RPMI8226 (cell line): ENCODE results near the gene GTF2A1L.
"Not testable (repeated sequence)": the region's sequence is repeated elsewhere in the genome, so short reads cannot be mapped to it uniquely, and the experiment has no call there.

Experiments
- DNase-seq: peaks from one replicate; pipeline ENCODE4 v3.0.0-alpha.2; 2015

The GTF2A1L gene

DNA sequence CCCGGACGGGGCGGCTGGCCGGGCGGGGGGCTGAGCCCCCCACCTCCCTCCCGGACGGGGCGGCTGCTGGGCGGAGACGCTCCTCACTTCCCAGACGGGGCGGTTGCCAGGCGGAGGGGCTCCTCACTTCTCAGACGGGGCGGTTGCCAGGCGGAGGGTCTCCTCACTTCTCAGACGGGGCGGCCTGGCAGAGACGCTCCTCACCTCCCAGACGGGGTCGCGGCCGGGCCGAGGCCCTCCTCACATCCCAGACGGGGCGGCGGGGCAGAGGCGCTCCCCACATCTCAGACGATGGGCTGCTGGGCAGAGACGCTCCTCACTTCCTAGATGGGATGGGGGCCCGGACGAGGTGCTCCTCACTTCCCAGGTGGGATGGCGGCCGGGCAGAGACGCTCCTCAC, 3.1 kb upstream of the GTF2A1L start:
- not testable (repeated sequence) for DNase-seq

DNA sequence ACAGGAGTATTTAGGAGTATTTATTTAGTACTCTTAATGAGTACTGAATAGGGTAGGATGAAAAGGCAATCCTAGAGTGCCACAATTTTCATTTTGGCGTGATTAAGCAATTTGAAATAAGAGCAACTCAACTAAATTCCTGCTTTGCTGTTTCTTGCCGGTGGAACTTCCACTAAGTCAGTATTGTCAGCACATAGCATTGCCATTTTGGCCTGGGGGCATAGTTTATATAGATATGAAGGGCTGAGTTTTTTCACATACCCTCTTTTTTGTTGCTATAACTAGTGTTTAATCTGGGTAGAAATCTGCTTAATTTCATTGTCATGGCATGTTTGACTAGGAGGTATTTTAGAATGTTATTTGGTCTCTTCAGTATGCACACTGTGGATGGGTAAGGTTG, 1.9 kb downstream of the GTF2A1L start:
- DNase-seq: no peak

DNA sequence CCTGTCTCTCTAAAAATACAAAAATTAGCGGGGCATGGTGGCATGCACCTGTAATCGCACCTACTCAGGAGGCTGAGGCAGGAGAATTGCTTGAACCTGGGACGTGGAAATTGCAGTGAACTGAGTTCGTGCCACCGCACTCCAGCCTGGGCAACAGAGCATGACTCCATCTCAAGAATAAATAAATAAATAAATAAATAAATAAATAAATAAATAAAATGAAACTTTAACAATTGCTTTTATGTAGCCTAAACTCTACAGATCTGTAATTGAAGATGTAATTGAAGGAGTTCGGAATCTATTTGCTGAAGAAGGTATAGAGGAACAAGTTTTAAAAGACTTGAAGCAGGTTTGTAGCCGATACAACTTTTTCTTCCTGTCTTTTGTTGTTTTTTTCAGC, 2.9 kb downstream of the GTF2A1L start:
- DNase-seq: no peak

DNA sequence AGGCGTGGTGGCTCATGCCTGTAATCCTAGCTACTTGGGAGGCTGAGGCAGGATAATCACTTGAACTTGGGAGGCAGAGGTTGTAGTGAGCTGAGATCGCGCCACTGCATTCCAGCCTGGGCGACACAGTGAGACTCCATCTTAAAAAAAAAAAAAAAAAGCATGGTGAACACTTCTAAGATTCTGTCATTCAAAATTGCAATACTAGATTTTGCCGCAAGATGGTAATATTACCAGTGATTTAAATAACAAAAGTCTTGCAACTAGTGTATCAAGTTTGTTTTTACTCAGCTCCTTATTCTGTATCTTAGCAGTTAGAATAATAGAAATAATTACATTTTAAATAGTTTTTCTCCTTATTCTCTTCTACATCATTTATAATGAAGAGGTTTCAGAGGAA, 5.0 kb downstream of the GTF2A1L start:
- peak; percentile 32 for DNase-seq

DNA sequence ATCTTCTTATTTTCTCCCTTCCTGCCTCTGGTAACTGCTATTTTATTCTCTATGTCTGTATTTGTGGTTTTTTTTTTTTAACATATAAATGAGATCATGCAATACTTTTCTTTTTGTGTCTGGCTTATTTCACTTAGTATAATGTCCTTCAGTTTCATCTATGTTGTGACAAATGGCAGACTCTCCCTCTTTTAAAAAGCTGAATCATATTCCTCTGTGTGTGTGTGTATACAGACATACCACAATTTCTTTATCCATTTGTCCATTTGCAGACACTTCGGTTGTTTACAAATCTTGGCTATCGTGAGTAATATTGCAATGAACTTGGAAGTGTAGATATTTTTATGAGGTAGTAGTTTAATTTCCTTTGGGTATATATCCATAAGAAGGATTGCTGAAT, 7.0 kb downstream of the GTF2A1L start:
- no peak for DNase-seq

DNA sequence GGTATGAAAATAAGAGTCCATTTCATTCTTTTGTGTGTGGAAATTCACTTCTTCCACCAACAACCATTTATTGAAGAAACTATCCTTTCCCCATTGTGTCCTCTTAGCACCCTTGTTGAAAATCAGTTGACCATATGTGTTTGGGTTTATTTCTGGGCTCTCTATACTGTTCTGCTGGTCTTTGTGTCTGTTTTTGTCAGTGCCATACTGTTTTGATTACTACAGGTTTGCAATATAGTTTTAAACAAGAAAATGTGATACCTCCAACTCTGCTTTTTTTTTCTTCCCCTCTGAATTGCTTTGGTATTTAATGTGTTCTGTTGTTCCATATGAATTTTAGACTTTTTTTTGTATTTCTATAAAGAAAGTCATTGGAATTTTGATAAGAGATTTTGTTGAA, 8.4 kb downstream of the GTF2A1L start:
- DNase-seq: no peak

DNA sequence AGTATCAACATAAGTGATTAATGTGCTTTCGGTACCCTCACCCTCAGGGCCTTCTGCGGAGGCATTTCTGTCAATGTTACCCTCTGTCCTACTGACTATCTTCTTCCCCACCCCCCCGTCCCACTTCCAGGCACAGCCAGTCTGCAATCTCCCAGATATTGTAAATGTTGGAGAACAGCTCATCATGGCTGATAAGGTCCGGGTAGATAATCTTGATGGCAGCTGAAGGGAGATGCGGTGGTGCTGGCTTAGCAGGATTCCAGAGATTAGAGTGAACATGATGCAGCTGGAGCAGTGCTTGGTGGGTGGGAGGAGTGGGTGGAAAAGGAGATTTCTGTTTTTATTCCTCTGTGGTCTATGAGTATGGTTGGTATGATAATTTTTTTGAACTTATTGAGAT, 15.5 kb downstream of the GTF2A1L start:
- no peak for DNase-seq

DNA sequence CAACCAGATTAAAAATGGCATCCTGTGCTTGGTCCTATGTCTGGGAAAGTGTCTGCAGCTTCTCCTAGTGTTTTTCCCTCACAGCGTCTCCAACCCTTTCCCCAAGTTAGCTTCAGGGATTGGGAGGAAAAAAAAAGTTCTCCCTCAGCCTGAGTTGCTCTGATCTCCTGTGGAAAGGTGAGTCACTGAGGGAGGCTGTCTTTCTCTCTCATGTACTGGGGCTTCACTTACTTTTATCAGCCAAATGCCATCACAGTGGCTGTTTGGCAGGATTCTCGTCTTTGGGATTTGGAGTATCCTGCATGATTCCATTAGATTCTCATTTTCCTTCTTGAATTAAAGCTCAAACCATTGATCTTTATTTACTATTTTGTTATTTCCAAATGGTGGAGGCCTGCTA, 18.1 kb downstream of the GTF2A1L start:
- no peak for DNase-seq

DNA sequence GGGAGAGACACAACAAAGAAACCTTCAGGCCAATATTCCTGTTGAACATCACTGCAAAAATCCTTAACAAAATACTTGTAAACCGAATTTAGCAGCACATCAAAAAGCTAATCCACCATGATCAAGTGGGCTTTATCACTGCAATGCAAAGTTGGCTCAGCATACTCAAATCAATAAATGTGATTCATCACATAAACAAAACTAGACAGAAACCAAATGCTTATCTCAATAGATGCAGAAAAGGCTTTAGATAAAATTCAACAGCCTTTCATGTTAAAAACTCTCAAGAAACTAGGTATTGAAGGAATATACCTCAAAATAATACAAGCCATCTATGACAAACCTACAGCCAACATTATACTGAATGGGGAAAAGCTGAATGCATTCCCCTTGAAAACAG, 20.6 kb downstream of the GTF2A1L start:
- DNase-seq: no peak

DNA sequence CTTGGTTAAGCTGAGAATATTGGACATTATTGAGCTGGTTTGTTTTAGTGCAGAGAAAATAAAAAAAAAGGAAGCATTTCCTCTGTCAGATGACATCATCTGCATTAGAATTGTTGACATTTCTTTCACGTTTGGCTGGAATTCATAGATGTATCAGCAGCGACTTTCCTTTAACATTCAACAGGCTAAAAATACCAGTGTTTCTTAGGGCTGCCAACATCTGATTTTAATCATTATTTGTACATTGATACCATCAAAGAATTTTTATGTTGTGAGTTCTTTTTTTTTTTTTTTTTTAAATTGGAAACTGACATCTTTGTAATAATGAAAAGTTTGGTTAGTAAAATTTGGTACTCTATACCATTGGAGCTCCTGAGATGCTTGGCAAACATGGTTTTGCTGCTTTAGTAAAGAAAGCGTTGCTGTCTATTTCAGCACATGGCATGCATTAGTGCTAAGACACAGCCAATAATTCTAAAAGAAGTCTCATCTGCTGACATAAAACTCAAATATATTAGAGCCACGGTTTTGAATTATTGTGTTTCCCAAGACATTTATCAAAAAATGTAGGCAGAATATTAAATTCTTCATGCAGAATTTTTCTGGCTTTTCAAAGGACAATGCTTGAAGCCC, 33.6 kb downstream of the GTF2A1L start:
- no peak for DNase-seq

DNA sequence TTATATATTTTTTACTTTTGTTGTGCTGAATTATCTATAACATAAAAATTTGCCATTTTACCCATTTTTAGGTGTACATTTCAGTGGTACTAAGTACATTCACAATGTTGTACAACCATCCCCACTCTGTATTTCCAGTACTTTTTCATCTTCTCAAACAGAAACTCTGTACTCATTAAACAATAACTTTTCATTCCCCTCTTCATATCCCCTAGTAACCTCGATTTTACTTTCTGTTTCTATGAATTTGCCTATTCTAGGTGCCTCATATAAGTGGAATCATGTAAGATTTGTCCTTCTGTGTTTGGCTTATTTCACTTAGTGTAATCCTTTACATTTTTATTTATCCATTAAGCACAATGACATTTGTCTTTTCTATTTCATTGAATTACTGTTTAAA, 51.3 kb downstream of the GTF2A1L start:
- DNase-seq: no peak

DNA sequence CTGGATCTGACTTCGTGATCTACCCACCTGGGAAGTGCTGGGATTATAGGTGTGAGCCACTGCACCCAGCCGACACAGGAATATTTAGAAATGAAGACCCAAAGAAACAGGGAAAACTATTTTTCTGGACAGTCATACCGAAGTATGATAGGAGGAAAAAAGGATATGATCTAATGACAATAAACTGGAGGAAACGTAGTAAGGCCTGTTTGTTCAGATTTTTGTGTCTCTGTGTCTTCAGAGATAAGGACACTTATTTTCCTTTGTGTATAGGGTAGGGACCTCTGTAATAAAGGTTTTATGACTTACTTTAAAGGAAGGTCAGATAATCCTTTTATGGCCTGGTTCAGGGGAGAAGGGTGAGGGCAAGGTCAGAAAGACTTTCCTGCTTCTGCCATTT, 55.9 kb downstream of the GTF2A1L start:
- no peak for DNase-seq

DNA sequence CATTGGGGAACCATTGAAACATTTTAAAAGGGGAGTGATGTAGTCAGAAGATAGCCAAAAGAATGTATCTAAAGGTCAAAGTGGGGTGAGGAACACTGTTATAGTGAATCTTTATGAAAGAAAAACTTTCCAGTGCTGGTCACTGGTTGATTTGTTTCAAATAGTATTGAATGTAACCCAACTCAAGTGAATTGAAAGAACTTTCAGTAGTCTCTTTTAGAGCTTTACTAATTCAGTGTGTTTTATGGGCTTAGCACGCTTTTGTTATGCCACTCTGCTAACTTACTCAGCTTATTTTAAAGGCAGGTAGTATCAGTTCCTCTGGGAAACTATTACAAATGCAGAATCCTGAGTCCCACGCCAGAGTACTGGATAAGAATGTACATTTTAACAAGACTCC, 57.3 kb downstream of the GTF2A1L start:
- DNase-seq: peak; percentile 27

DNA sequence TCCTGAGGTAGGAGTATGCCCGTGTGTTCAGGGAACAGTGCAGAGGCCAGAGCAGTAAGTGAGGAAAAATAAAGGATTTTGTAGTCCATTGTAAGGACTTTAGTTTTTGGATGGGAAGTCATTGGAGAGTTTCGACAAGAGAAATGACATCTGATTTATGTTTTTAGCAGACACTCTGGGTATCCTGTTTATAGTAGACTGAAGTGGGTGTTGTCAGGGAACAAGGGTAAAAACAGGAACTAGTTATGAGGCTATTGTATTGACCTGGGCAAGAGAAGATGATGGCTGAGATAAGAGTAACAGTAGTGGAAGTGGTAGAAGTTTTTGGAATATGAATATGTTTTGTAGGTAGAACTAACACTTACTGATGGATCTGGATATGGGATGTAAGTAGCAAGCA, 59.8 kb downstream of the GTF2A1L start:
- DNase-seq: no peak

DNA sequence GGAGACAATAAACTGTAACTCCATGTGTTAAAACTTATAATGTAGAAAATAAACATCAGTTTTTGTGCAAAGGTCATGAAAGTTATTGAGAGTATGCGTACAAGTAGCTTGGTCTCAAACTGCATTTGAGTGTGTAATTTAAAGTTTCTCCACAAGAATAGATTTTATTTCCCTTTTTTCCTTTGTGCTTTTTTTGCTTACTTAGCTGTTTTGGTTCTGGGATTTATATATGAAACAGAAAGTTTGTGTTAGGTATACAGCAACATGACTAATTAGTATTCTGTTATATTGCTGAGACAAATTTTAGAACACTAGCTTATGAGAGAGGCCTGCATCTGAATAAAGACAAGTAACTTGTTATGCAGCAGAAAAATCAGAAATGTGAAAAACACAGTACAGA, 67.5 kb downstream of the GTF2A1L start:
- DNase-seq: no peak

DNA sequence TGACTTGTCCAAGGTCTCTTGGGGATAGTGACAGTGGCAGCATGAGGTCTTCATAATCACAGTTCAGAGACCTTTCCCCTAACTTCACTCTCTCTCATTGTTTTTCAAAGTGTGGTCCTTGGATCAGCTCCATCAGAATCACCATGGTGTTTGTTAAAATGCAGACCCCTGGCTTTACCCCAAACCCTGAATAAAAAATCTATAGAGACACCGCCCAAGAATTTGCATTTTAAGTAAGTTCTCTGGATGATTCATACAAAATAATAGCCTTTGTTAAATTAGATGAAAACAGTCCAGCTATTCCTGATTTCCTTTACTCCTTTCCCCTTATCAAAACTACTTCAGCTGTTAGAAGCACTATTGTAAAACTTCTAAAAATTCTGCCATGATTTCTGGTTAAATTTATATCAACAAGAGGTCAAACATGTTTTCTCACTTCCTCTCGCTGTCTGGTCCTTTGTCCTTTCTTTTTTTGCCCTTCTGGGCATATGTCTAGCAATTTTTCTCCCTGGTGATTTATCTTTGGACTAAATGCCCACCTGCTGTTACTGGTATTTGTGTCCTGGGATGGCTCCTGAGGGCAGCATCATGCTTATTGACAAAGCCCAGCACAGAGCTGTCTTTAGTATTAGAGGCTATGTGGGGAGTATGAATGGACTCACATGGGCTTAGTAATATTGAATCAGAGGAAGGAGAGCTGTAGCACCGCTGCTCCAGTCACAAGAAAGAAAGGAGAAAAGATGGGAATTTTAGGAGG, 74.5 kb downstream of the GTF2A1L start:
- DNase-seq: no peak

DNA sequence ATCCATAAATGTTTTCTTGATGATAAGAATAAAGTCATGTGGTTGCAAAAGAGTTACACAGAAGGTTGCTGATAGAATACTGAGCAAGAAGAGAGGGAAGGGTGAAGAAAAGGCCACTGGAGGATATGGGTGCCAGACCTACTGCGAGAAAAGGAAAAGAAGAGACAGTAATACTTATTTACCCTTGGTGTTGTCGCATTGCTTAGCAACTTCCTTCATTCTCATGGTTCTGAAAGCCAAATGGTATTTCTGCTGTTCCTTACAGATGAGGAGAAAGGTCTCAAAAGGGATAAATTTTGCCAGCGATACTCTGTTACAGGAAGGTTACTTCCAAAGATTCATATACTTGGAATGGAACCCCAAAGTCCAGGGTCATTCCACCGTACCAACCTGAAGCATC, 75.4 kb downstream of the GTF2A1L start:
- no peak for DNase-seq

DNA sequence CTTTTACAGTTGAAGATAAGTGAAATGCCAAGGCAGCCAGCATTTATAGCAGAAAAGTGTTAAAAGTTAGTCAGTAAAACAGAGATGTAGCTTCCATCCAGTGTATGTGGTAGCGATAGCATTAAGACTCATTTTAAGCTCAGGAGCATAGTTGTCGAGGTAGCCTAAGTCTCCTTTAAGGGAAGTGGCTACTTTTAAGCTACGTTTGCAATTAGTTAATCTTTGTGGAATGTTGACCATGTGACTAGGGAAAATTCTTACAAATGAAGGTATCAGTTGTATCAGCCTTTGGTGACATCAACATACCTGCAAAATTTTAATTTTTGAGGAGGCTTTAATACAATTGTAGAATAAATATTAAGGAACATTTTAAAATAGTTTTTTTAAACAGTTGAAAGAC, 76.0 kb downstream of the GTF2A1L start:
- no peak for DNase-seq

DNA sequence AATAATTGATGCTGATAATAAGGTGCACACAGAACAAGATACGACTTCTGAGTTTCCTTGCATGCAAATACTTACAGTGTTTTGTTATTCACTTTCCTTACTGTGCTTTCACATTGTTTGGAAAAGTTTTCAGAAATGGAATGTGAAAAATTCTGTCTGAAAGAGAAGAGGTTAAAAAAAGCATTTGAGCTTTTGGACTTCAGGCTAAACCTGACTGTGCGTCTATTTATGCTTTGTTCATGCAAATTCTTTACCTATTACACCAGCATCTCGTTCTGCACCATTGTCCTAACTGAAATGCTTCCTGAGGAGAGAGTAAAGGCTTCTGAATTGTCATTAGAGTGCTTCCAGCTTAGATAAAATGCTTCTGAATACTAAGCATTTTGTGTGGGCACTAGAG, 76.5 kb downstream of the GTF2A1L start:
- DNase-seq: no peak

DNA sequence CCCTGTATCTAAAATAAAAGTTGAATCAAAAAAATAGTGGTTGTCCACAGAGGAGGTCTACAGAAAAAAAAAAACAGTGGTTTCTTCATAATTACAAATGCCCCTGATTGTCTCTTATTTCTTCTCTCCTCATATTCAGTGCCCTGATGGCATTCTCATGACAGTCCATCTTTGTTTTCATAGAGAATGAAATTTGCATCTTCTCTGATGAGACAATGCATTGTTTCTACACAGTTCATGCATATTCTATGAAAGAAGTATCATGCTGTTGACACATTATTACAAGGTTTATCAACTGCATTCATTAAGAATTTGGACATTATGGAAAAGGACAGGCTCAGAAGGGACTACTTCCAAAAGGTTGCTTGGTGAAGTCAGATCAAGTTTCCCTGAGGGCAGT, 78.3 kb downstream of the GTF2A1L start:
- DNase-seq: no peak

DNA sequence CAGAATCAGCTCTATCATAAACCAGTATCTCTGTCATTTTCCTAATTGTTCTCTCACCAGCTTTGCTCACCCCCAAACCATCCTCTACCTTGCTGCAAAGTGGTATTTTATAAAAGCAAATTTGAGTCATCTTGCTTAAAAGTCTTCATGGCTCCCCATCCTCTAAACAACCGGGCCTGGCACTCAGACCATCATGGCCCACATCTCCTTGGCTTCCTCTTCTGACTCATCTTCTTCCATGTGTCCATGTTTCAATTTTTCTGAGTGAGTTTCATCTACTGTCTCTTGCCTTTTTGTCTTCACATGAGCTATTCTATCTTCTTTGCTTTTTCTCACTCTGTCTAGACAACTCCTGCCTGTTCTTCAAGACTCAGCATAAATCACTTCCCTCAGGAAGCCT, 79.2 kb downstream of the GTF2A1L start:
- DNase-seq: no peak

DNA sequence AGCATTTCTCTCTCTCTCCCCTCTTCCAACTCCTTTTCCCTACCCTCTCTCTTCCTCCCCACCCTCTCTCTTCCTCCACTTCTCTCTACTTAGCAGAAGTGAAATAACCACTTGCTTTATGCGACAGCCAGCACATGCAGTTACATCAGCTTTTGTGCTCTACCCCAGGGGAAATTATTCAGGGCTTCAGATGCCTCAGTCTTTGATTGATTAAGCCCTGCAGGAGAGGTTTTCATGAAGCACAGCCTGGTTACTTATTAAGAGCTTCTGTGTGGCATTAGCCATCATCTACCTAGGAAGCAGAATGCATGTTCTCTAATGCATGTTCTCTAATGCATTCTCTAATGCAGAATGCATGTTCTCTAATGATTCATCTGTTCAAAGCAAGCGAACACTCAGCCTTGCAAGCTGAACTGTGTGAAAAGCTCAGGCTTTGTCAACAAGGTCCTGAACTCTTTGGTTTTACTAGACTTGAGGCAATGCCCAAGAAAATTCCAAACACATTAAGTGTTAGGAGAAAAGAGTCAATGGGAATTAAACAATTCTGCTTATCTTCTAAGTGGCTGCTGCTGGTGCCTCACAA, 81.8 kb downstream of the GTF2A1L start:
- DNase-seq: no peak

DNA sequence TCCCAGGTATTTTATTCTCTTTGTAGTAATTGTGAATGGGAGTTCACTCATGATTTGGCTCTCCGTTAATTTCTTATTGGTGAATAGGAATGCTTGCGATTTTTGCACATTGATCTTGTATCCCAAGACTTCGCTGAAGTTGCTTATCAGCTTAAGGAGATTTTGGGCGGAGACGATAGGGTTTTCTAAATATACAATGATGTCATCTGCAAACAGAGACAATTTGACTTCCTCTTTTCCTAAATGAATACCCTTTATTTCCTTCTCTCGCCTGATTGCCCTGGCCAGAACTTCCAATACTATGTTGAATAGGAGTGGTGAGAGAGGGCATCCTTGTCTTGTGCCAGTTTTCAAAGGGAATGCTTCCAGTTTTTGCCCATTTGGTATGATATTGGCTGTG, 86.0 kb downstream of the GTF2A1L start:
- DNase-seq: not testable (repeated sequence)

DNA sequence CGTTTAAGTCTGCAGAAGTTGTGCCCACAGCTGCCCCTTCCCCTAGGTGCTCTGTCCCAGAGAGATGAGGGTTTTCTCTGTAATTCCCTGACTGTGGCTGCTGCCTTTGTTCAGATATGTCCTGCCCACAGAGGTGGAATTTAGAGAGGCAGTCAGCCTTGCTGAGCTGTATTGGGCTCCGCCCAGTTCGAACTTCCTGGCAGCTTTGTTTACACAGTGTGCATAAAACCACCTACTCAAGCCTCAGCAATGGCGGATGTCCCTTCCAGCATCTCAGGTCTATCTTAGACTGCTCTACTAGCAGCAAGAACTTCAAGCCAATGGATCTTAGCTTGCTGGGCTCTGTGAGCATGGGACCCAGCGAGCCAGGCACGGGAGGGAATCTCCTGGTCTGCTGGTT, 89.8 kb downstream of the GTF2A1L start:
- DNase-seq: peak; percentile 32
